ENCODE measurements around the gene SRBD1. TPM values are rescaled to one million over a fixed set of nuclear protein-coding genes. Genes with fewer than 3 reads are reported as not detected.

Gene SRBD1
- total and polyA plus RNA-seq, 10 donors, result 4.6 to 57.8 (median 25.8) TPM

- DNase-seq, result no peak
- Histone ChIP-seq H3K27ac (no peak overlapping the region), H3K27me3 (replicated peaks in 1 of 7) (no peaks in the 10 kb centered on the region), H3K36me3 (peaks cover 0 to 24% (median 3%) of the 10 kb centered on the region in 6 donors), H3K4me1 (no peaks in the 10 kb centered on the region), H3K4me3 (no peak overlapping the region), H3K9me3 (no peaks in the 10 kb centered on the region)
- 94 to 99% (median 98%) methylated on average over 3 of the region's 3 CpGs for WGBS, 5 donors
- no peak for TF ChIP-seq POLR2A (IDR thresholded peaks at IDR 0.05)
- intact Hi-C loops (cut with DNase I; ENCODE audit: low total_unique reads), result no loop called here
Measured at GRCh38 chr2:45399040-45399784, 211.9 kb downstream of the SRBD1 start.

GRCh38 chr2:45397292-45397691, 213.8 kb downstream of the SRBD1 start:
- DNase-seq, result no peak
- intact Hi-C loops (cut with DNase I; ENCODE audit: low total_unique reads), result no loop called here
- no peak overlapping the region for H3K4me3 ChIP-seq
- no peaks in the 10 kb centered on the region for H3K27me3 ChIP-seq (replicated peaks in 1 of 7)
- TF ChIP-seq POLR2AphosphoS5 (IDR thresholded peaks at IDR 0.05) (no peak), POLR2A (IDR thresholded peaks at IDR 0.05) (no peak)
- TF ChIP-seq, protein P1, sequence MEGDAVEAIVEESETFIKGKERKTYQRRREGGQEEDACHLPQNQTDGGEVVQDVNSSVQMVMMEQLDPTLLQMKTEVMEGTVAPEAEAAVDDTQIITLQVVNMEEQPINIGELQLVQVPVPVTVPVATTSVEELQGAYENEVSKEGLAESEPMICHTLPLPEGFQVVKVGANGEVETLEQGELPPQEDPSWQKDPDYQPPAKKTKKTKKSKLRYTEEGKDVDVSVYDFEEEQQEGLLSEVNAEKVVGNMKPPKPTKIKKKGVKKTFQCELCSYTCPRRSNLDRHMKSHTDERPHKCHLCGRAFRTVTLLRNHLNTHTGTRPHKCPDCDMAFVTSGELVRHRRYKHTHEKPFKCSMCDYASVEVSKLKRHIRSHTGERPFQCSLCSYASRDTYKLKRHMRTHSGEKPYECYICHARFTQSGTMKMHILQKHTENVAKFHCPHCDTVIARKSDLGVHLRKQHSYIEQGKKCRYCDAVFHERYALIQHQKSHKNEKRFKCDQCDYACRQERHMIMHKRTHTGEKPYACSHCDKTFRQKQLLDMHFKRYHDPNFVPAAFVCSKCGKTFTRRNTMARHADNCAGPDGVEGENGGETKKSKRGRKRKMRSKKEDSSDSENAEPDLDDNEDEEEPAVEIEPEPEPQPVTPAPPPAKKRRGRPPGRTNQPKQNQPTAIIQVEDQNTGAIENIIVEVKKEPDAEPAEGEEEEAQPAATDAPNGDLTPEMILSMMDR (IDR thresholded peaks at IDR 0.05 in 8 of 11, conservative IDR thresholded peaks at IDR 0.05 in 3 of 11), result no peak
- peaks cover 0 to 30% (median 11%) of the 10 kb centered on the region in 6 donors for H3K36me3 ChIP-seq
- no peaks in the 10 kb centered on the region for H3K9me3 ChIP-seq
- no peak overlapping the region for H3K27ac ChIP-seq
- 88 to 98% (median 89%) methylated on average over 1 of the region's 1 CpG for WGBS, 5 donors
- no peaks in the 10 kb centered on the region for H3K4me1 ChIP-seq

- H3K9me3 ChIP-seq, result no peaks in the 10 kb centered on the region
- no peaks in the 10 kb centered on the region for H3K27me3 ChIP-seq (replicated peaks in 1 of 7)
- peaks cover 0 to 33% (median 11%) of the 10 kb centered on the region in 6 donors for H3K36me3 ChIP-seq
- no peak overlapping the region for H3K4me3 ChIP-seq
- no peak for TF ChIP-seq POLR2AphosphoS5 (IDR thresholded peaks at IDR 0.05)
- TF ChIP-seq, protein P1 (IDR thresholded peaks at IDR 0.05 in 8 of 11, conservative IDR thresholded peaks at IDR 0.05 in 3 of 11), result no peak
- no peaks in the 10 kb centered on the region for H3K4me1 ChIP-seq
- no peak overlapping the region for H3K27ac ChIP-seq
- 96 to 97% (median 97%) methylated on average over 1 of the region's 1 CpG for WGBS, 5 donors
- DNase-seq, result no peak
- intact Hi-C loops (cut with DNase I; ENCODE audit: low total_unique reads), result no loop called here
Measured at GRCh38 chr2:45396671-45397070, 214.4 kb downstream of the SRBD1 start.

DNA sequence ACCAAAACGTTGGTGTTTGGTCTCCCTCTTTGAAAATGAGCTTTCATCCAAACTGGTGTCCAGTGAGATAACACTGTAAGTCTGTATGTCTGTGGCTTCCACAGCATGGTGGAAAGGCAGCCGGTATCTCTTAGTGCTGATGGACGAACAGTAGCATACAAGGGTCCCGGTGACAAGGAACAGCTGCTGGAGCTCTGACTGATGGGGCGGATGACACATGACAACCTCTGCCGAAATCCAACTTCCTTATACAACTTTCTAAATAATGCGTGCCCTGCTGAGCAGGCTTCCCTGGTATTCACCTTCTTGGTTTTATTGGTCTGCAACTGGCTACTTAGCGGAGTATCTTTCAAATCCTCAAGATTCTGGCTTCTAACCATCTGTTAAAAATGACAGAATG, 216.2 kb downstream of the SRBD1 start:
- no peak for DNase-seq
- 80 to 92% (median 87%) methylated on average over 8 of the region's 8 CpGs for WGBS, 5 donors
- TF ChIP-seq, protein P1 (IDR thresholded peaks at IDR 0.05 in 8 of 11, conservative IDR thresholded peaks at IDR 0.05 in 3 of 11), result no peak
- TF ChIP-seq POLR2AphosphoS5 (IDR thresholded peaks at IDR 0.05), result no peak
- no peak for TF ChIP-seq POLR2A (IDR thresholded peaks at IDR 0.05)
- intact Hi-C loops (cut with DNase I; ENCODE audit: low total_unique reads), result no loop called here
- no peak overlapping the region for H3K4me3 ChIP-seq
- peaks cover 0 to 40% (median 9%) of the 10 kb centered on the region in 6 donors for H3K36me3 ChIP-seq
- no peaks in the 10 kb centered on the region for H3K9me3 ChIP-seq
- H3K27me3 ChIP-seq (replicated peaks in 1 of 7), result no peaks in the 10 kb centered on the region
- H3K27ac ChIP-seq, result no peak overlapping the region
- no peaks in the 10 kb centered on the region for H3K4me1 ChIP-seq

Measured in spleen (tissue), 11 donors.